ENCODE data around the gene ADGRL3.

The ADGRL3 gene

DNA sequence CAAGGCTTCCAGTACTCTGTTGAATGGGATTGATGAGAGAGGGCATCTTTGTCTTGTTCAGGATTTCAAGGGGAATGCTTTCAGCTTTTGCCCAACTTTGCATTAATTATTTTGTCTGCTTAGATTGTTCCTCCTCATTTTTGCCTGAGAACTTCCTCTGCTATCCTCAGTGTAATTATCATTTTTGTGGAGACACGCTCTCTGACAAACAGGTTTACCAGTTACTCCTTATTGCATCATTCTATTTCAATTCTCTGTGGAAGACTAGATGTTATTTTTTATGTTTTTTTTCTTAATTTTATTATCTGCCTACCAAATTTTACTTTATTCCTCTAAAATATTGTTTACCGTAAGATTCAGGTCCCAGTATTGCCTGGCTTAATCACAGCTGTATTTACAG lies 349.2 kb downstream of the ADGRL3 start:
- no peak for DNase-seq (ENCODE audit: low read depth in 3 of 3)

GRCh38 chr4:61553557-61554125 lies 353.5 kb downstream of the ADGRL3 start:
- no peak for DNase-seq (ENCODE audit: low read depth in 3 of 3)

DNA sequence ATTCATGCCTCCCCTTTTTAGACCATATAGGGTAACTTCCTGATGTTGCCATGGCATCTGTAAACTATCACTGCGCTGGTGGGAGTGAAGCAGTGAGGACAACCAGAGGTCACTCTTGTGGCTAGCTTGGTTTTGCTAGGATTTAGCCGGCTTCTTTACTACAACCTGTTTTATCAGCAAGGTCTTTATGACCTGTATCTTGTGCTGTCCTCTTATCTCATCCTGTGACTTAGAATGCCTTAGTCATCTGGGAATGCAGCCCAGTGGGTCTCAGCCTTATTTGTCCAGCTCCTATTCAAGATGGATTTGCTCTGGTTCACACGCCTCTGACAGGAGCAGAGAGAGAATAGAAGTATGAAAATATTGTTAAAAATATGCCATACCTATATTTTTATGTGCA lies 355.7 kb downstream of the ADGRL3 start:
- DNase-seq (ENCODE audit: low read depth in 3 of 3), result no peak

DNA sequence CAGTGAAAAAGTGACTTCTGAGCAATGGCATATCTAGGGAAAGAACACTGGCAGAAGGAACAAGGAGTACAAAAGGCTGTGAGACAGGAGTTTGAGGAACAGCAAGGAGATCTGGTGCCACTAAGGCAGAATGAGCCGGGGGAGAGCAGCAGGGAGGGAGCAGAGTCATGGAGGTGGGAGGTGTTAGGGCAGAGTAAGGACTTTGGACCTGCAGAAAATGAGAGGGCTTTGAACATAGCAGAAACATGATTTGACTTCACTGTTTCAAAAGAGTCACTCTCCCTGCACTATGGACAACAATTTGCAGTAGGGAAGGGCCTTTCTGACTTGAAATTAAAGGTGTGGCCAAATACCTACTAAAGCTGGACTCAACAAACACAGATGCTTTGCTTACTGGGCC lies 356.2 kb downstream of the ADGRL3 start:
- DNase-seq (ENCODE audit: low read depth in 3 of 3), result no peak

GRCh38 chr4:61559396-61559795 lies 359.3 kb downstream of the ADGRL3 start:
- no peak for DNase-seq (ENCODE audit: low read depth in 3 of 3)

GRCh38 chr4:61561028-61561427 lies 360.9 kb downstream of the ADGRL3 start:
- DNase-seq (ENCODE audit: low read depth in 3 of 3), result no peak

GRCh38 chr4:61571761-61572559 lies 371.8 kb downstream of the ADGRL3 start:
- no peak for DNase-seq (ENCODE audit: low read depth in 3 of 3)

DNA sequence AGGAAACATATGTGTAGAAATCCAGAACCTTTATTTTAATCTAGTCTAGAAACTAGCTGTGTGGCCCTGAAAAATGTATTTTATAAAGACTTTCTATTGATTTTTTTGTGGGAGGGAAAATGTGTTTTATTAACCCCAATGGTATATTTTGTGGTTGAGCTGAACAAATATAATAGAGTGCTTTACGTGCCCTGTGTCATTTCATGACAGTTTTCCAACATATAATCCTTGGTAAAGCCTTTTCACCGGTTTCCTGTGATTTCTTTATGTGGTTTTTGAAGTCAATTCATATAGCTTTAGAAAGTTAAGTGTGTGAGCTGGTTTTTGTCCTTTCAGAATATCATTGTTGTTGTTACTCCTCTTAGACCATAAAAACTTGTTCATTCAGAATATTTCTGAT lies 375.7 kb downstream of the ADGRL3 start:
- DNase-seq (ENCODE audit: low read depth in 3 of 3), result no peak

GRCh38 chr4:61579786-61580185 lies 379.7 kb downstream of the ADGRL3 start:
- no peak for DNase-seq (ENCODE audit: low read depth in 3 of 3)

DNA sequence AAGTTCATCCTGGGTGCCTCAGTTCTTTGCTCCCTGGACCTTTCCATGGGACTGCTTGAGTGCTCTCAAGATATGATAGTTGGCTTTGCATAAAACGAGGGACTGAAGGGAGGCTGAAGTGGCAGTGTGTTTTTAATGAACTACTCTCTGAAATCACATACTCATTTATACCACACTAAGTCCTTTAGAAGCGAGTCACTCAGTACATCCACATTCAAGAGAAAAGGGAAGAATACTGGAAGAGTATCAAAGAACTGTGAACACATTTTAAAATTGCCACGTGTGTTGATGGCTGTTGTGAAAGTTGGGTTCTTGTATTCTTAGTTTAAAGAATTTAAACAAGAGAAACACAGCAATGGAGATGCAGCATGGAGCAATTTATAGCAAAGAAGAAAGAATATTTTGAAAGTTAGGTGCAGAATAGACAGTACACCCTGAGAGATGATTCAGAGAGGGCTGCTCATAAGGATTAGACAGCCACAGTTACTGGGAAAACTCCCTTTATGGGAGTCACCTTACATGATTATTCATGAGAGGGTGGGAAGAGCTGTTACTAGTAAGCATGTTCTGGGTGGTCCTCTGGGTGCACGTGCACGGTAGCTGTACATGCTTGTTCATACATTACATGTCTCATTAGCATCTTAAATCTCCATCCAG lies 380.7 kb downstream of the ADGRL3 start:
- no peak for DNase-seq (ENCODE audit: low read depth in 3 of 3)

DNA sequence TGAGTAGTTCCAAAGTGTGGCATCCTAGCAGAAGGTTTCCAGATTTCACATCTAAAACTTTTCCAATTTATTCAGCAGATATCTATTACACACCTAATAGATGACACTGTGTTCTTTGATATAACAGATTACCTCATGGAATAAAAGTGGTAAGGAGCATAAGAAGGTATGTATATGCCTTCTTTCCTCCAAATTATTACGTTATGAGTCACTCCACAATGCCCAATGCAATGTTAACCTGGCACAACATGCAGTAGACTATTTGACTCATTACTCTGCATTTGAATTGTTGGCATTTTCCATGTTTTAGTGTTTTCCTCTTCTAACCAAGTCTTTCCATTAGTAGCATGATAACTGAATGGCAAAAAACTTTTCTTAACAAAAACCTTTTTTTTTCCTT lies 383.6 kb downstream of the ADGRL3 start:
- DNase-seq (ENCODE audit: low read depth in 3 of 3), result no peak

DNA sequence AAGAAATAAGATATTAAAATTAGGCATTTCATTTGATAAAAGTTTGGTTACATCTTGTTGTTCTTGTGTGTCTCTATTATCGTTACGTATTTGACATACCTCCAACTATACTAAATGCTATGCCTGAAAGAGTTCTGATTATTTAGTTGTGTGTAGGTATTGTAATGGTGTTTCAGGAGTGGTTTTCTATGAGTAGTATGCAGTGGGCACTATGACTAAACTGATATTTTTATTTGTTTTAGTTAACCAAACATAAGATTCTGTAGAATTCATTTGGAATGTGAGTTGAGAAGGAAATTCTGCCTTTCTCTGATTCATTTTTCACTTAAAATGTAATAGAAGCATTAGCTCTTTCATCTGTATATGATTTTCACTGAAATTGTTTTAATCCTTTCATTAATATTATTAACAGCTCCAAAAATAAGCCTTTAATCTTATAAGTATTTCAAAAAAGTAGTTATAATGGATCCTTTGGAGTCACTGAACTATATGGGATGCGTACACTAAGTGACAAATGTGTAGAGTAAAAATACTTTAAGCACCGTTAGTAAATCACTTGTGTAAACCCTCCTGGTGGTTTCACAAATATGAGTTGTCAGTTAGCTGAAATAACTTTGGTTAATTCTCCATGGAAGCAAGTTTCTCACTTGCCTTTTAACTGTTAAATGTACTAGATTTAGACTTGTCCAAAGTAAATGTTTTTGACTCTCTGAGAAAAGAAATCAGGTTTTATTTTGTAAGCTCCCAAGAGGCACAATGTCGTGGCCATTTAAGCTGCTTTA lies 388.7 kb downstream of the ADGRL3 start:
- no peak for DNase-seq (ENCODE audit: low read depth in 3 of 3)

DNA sequence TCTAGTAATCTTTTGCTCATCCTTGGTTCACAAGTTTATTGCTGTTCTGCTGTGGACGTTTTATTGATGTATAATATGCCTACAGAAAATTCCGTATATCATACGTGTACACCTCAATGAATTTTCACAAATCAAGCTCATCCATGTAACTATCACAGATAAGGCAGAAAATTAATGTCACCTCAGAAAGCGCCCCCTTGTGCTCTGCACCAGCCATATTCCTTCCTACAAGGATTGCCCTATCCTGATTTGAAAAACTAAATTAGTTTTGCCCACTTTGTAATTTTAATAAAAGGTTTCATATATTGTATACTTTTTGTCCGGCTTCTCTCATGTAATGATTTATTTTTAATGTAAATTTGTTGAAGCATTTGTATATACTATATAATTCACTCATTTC lies 390.8 kb downstream of the ADGRL3 start:
- DNase-seq (ENCODE audit: low read depth in 3 of 3), result no peak

GRCh38 chr4:61596606-61597340 lies 396.6 kb downstream of the ADGRL3 start:
- no peak for DNase-seq (ENCODE audit: low read depth in 3 of 3)

DNA sequence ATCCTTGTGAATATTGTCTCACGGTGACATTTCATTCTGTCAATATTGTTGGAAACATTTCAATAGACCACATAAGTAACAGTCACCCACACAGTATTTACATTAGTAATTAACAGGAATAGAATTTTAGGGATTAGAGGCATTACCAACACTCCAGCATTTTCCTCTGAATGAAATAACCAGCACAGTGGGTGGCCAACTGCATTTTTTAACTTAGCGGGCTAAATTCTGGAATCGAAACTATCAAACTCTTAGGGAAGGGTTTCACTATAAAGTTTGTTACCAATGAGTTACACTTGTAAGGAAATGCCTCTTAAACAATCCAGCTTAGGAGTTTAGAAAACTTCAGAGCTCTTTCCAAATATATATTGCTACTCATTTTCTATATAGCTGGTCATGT lies 403.0 kb downstream of the ADGRL3 start:
- no peak for DNase-seq (ENCODE audit: low read depth in 3 of 3)

DNA sequence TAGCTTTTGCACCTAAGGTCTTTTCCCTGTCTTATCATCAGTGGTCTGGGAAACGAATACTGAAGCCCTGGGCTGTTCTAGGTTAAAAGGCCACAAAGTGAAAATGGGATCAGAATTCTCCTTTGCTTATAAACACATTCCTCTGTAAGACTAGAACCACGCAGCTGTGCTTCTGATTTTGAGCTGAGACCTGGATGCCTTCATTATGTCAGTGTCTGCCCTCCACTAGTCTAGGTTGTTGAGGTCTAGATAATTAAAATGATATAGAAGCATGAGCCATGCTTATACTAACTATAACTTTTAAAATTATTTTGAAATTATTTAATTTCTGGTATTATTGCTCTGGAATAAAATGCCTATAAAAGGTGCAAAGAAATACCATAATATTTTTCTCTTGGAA lies 403.9 kb downstream of the ADGRL3 start:
- DNase-seq (ENCODE audit: low read depth in 3 of 3), result no peak

DNA sequence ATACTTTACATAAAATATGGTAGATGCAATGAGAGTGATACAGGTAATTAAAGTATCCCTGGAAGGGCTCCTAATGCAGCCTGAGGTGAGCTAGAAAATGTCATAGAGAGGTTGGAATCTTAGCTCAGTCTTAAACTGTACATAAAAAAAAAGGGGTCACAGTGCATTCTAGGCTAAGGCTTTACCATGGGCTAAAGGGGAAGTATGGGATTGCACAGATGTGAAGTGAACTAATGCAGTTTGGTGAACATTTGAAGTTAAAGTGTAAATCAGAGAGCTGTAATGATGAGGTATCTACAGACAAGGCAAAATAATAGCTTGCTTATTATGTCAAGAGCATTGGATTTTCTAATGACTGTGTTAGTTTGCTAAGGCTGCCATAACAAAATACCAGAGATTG lies 405.9 kb downstream of the ADGRL3 start:
- DNase-seq (ENCODE audit: low read depth in 3 of 3), result no peak

DNA sequence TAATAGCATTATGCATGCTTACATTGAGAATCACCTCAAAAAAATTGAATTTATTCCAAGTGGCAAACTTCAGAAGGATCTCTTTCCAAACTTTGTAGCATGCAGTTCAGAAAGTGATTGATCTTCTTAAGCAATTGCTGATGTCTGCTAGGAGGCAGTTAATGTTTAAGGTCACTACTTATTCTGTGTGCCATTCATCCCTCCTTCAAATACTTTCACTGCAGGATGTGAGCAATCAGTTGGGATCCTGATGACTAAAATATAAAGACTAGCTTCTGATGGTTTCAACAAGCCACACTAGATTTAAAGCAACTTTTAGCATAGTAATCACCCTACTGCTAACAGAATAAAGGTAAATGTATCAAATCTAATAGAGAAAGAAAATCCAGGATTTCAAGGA lies 414.1 kb downstream of the ADGRL3 start:
- no peak for DNase-seq (ENCODE audit: low read depth in 3 of 3)

DNA sequence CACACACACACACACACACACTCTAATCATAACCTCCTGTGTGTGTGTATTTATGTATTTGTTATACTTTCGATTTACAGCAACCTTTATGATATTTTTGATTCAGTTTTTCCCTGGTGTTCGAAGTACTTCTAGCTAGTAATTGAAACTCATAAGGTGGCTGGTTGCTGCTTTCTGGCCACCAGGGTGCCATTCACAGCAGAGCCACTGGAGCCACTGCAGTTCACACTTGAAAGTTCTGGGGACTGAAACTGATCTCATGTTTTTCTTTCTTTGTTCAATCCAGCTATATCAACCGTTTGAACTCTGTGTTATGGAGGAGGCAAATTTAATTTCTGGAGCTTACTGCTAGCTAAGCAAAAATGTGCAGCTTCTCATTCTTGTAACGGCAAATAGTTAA lies 419.4 kb downstream of the ADGRL3 start:
- DNase-seq (ENCODE audit: low read depth in 3 of 3), result no peak

DNA sequence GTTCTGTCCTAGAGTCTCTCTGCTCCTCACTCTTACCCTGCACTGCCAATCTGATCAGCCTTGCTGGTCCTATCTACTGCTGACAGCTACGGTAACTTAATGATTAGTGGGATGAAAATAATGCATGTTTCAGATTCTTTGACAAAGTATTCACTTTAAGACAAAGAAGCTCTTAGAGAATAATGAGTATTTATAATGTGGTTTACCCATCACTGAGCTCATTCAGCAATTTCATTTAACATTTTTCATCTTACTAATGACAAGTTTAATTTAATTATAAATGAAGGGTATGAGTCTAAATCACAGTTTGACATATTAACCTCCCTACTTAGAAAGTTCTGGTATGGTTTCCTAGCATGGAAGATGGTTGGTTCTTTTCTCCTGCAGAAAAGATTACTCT lies 428.2 kb downstream of the ADGRL3 start:
- DNase-seq (ENCODE audit: low read depth in 3 of 3), result no peak

DNA sequence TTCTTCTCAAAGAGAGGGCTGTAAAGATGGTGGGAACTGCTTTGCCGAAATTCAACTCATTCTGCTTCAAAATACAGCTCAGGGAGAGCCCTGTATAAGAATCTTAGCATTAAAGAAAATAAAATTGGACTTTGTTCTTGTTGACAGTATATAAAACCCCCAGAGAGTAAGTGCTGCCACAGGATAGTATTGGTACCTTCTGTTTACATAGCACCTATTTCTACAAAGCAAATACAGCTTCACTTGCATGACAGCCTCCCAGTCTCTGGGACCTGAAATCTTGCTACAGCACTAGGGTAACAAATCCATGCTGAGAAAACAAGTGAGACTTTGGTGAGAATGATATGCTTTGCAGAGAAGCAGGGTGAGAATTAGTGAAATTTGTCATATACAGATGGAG lies 428.6 kb downstream of the ADGRL3 start:
- DNase-seq (ENCODE audit: low read depth in 3 of 3), result no peak

- no peak for DNase-seq (ENCODE audit: low read depth in 3 of 3)
These were observed 430.4 kb downstream of the ADGRL3 start for GRCh38 chr4:61630548-61630947.

Data from stimulated activated CD4-positive, alpha-beta T cell treated with anti-CD3 and anti-CD28 coated beads, TNF-alpha, amount 100 ng/mL, for 48 hours (primary cell).